ENCODE results near the gene SLC16A14.

- TF ChIP-seq, protein P1, sequence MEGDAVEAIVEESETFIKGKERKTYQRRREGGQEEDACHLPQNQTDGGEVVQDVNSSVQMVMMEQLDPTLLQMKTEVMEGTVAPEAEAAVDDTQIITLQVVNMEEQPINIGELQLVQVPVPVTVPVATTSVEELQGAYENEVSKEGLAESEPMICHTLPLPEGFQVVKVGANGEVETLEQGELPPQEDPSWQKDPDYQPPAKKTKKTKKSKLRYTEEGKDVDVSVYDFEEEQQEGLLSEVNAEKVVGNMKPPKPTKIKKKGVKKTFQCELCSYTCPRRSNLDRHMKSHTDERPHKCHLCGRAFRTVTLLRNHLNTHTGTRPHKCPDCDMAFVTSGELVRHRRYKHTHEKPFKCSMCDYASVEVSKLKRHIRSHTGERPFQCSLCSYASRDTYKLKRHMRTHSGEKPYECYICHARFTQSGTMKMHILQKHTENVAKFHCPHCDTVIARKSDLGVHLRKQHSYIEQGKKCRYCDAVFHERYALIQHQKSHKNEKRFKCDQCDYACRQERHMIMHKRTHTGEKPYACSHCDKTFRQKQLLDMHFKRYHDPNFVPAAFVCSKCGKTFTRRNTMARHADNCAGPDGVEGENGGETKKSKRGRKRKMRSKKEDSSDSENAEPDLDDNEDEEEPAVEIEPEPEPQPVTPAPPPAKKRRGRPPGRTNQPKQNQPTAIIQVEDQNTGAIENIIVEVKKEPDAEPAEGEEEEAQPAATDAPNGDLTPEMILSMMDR (IDR thresholded peaks at IDR 0.05; ENCODE audit: low read depth, low read length, poor library complexity, severe bottlenecking), result no peak
- no peak for TF ChIP-seq EZH2phosphoT487 (IDR thresholded peaks at IDR 0.05; ENCODE audit: borderline replicate concordance, low read length)
Observed at GRCh38 chr2:230069402-230069801, 678 bp upstream of the SLC16A14 start.
